Choroid plexus epithelial cell (primary cell): ENCODE results near the gene SOS1.

Experiments
- DNase-seq: peaks from one replicate; pipeline ENCODE4 v3.0.0-alpha.2; 2010; ENCODE audit warnings: low read depth
- H3K4me3 ChIP-seq: 2 replicates; pipeline ENCODE4 v1.5.1; 2011; ENCODE audit warnings: low read depth, mild to moderate bottlenecking, control low read depth, low read length, moderate library complexity
- TF ChIP-seq, protein P1 (sequence below): conservative IDR thresholded peaks from 2 replicates; pipeline ENCODE4 v1.5.1; 2011; ENCODE audit warnings: low read depth, mild to moderate bottlenecking, control low read depth, inconsistent platforms, low read length, moderate library complexity

SOS1 gene

DNA sequence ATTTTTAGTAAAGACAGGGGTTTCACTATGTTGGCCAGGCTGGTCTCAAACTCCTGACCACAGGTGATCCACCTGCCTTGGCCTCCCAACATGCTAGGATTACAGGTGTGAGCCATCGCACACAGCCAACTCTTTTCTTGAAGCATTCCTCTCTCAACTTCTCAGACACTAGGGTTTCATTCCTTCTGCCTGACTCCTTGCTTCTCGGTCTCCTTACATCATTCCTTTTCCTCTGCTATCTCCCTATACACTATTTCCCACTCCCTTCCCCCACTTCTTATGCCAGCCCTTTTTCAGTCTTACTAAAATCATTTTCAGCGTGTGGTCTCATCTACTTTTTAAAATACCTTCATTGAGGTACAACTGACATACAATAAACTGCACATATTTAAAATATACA, 6.1 kb downstream of the SOS1 start:
- TF ChIP-seq, protein P1, sequence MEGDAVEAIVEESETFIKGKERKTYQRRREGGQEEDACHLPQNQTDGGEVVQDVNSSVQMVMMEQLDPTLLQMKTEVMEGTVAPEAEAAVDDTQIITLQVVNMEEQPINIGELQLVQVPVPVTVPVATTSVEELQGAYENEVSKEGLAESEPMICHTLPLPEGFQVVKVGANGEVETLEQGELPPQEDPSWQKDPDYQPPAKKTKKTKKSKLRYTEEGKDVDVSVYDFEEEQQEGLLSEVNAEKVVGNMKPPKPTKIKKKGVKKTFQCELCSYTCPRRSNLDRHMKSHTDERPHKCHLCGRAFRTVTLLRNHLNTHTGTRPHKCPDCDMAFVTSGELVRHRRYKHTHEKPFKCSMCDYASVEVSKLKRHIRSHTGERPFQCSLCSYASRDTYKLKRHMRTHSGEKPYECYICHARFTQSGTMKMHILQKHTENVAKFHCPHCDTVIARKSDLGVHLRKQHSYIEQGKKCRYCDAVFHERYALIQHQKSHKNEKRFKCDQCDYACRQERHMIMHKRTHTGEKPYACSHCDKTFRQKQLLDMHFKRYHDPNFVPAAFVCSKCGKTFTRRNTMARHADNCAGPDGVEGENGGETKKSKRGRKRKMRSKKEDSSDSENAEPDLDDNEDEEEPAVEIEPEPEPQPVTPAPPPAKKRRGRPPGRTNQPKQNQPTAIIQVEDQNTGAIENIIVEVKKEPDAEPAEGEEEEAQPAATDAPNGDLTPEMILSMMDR: no peak
- peak; percentile 56 for DNase-seq
- no peak overlapping the region for H3K4me3 ChIP-seq

- TF ChIP-seq, protein P1: no peak
- H3K4me3 ChIP-seq: no peak overlapping the region
- no peak for DNase-seq
Measured at GRCh38 chr2:39109537-39109936, 11.3 kb downstream of the SOS1 start.

DNA sequence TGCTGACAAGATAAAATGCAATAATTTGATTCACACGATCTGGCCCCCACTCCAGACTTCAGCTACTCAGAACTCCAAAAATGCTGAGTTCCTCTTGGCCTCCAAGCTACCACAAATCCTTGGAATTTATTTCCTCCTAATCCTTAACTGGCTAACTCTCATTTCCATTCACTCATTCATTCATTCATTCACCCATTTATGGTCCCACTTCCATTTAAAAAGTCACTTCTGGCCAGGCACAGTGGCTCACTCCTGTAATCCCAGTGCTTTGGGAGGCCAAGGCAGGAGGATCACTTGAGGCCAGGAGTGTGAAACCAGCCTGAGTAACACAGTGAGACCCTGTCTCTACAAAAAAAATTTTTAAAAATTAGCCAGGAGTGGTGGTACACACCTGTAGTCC, 12.5 kb downstream of the SOS1 start:
- H3K4me3 ChIP-seq: no peak overlapping the region
- TF ChIP-seq, protein P1: no peak
- DNase-seq: no peak

DNA sequence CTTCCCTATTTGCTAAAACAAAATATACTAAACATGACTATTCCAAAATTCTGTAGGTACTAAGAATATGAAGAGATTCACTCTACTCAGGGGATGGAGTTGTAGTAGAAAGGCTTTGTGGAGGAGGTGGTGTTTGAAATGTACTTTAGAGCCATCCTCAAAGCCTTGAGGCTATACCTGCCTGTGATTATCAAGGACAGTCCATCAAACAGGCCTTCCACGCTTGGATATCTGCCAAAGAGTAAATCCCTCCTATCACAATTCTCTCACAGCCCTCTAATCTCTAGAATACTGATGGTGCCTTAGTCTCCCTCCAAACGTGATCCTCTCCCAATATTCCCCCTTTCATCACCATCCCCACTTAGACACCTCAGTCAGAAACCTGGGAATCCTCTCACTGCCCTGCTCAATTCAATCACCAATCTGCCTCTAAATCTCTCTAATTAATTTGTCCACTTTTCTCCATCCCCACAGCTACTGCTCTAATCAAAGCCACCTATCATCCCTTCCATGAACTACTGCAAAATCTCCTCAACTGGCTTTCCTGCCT, 13.1 kb downstream of the SOS1 start:
- TF ChIP-seq, protein P1: no peak
- DNase-seq: no peak
- no peak overlapping the region for H3K4me3 ChIP-seq

- DNase-seq: peak; percentile 40
- H3K4me3 ChIP-seq: no peak overlapping the region
- TF ChIP-seq, protein P1: no peak
Measured at GRCh38 chr2:39107156-39107555, 13.7 kb downstream of the SOS1 start.

GRCh38 chr2:39099870-39100728, 20.8 kb downstream of the SOS1 start:
- DNase-seq: peak; percentile 57
- H3K4me3 ChIP-seq: no peak overlapping the region
- TF ChIP-seq, protein P1: no peak
